Immature natural killer cell (primary cell): Measurements from ENCODE around the gene PDIA2. TPM values are rescaled to one million over a fixed set of nuclear protein-coding genes. Genes with fewer than 3 reads are reported as not detected.
"Not testable (repeated sequence)": the region's sequence is repeated elsewhere in the genome, so short reads cannot be mapped to it uniquely, and the experiment has no call there.

Source experiments
- DNase-seq, 3 donors: peaks; one replicate each; pipeline ENCODE4 v3.0.0; 2022; ENCODE audit warnings: mixed read lengths in 1 of 3
- H3K27ac Mint-ChIP-seq, 6 donors: one replicate each; pipeline ENCODE4 v1.8.0; 2020; ENCODE audit warnings: mixed read lengths in 6 of 6, mild to moderate bottlenecking in 5 of 6, inconsistent platforms in 4 of 6, moderate library complexity in 3 of 6
- H3K27me3 Mint-ChIP-seq, 3 donors: one replicate each; pipeline ENCODE4 v1.8.0; 2020 to 2021; ENCODE audit warnings: low read depth in 3 of 3, mild to moderate bottlenecking in 3 of 3, mixed read lengths in 3 of 3, moderate library complexity in 3 of 3, inconsistent platforms in 1 of 3
- H3K36me3 Mint-ChIP-seq, 3 donors: one replicate each; pipeline ENCODE4 v1.8.0; 2020; ENCODE audit warnings: mixed read lengths in 3 of 3, inconsistent platforms in 2 of 3, mild to moderate bottlenecking in 2 of 3
- H3K4me1 Mint-ChIP-seq, 2 donors: one replicate each; pipeline ENCODE4 v1.8.0; 2020; ENCODE audit warnings: inconsistent platforms in 2 of 2, mild to moderate bottlenecking in 2 of 2, mixed read lengths in 2 of 2, moderate library complexity in 1 of 2
- H3K4me3 Mint-ChIP-seq, 5 donors: one replicate each; pipeline ENCODE4 v1.8.0; 2020; ENCODE audit warnings: mild to moderate bottlenecking in 5 of 5, mixed read lengths in 5 of 5, inconsistent platforms in 3 of 5, moderate library complexity in 3 of 5
- H3K9me3 Mint-ChIP-seq, 6 donors: one replicate each; pipeline ENCODE4 v1.8.0; 2020; ENCODE audit warnings: mild to moderate bottlenecking in 6 of 6, mixed read lengths in 6 of 6, inconsistent platforms in 4 of 6, moderate library complexity in 3 of 6
- polyA plus RNA-seq, 3 donors: library from polyadenylated mRNA; unstranded; fragments of 300-500 nt; fragmentation: Illumina TruSeq; gene quantifications; one replicate each; pipeline ENCODE4 v1.2.3, GENCODE V29; 2021

The PDIA2 gene
- polyA plus RNA-seq, 3 donors from 2014 or later: not detected

- DNase-seq: no peak
- no peak overlapping the region for H3K27ac Mint-ChIP-seq
- peaks cover 37 to 43% of the 10 kb centered on the region in 2 donors for H3K4me1 Mint-ChIP-seq
- H3K9me3 Mint-ChIP-seq: no peaks in the 10 kb centered on the region
- peaks cover 17 to 30% (median 28%) of the 10 kb centered on the region in 3 donors for H3K36me3 Mint-ChIP-seq
- no peak overlapping the region for H3K4me3 Mint-ChIP-seq
- H3K27me3 Mint-ChIP-seq: peaks cover 0 to 3% (median 2%) of the 10 kb centered on the region in 3 donors
Observed at GRCh38 chr16:254461-254860, 28.5 kb upstream of the PDIA2 start.

- peaks cover 17 to 31% (median 27%) of the 10 kb centered on the region in 3 donors for H3K36me3 Mint-ChIP-seq
- peaks cover 39 to 44% of the 10 kb centered on the region in 2 donors for H3K4me1 Mint-ChIP-seq
- DNase-seq: no peak
- H3K27me3 Mint-ChIP-seq: peaks cover 0 to 3% (median 2%) of the 10 kb centered on the region in 3 donors
- peak overlapping the region in 1 of 6 donors; percentile 12 for H3K27ac Mint-ChIP-seq
- no peak overlapping the region for H3K4me3 Mint-ChIP-seq
- H3K9me3 Mint-ChIP-seq: no peaks in the 10 kb centered on the region
Observed at GRCh38 chr16:255183-255582, 27.8 kb upstream of the PDIA2 start.

GRCh38 chr16:258091-258490, 24.9 kb upstream of the PDIA2 start:
- H3K27ac Mint-ChIP-seq, DNase-seq, H3K27me3 Mint-ChIP-seq, H3K9me3 Mint-ChIP-seq, H3K4me3 Mint-ChIP-seq: not testable (repeated sequence)
- Mint-ChIP-seq H3K36me3 (peaks cover 11 to 29% (median 18%) of the 10 kb centered on the region in 3 donors), H3K4me1 (peaks cover 29 to 33% of the 10 kb centered on the region in 2 donors)

GRCh38 chr16:259226-259625, 23.7 kb upstream of the PDIA2 start:
- DNase-seq: peak in 1 of 3 donors; percentile 30
- Mint-ChIP-seq H3K36me3 (peaks cover 11 to 32% (median 18%) of the 10 kb centered on the region in 3 donors), H3K27ac (peak overlapping the region in 4 of 6 donors; percentile 56 to 80 (median 78)), H3K27me3 (peaks cover 0 to 2% (median 0%) of the 10 kb centered on the region in 3 donors), H3K9me3 (no peaks in the 10 kb centered on the region), H3K4me3 (peak overlapping the region; percentile 18 to 77 (median 47)), H3K4me1 (peaks cover 21 to 24% of the 10 kb centered on the region in 2 donors)

- H3K9me3 Mint-ChIP-seq: no peaks in the 10 kb centered on the region
Observed at GRCh38 chr16:259814-260253, 23.1 kb upstream of the PDIA2 start.

GRCh38 chr16:260326-260725, 22.6 kb upstream of the PDIA2 start:
- Mint-ChIP-seq H3K27ac (no peak overlapping the region), H3K4me1 (peaks cover 18 to 20% of the 10 kb centered on the region in 2 donors), H3K36me3 (peaks cover 11 to 32% (median 14%) of the 10 kb centered on the region in 3 donors), H3K27me3 (peaks cover 0 to 1% (median 0%) of the 10 kb centered on the region in 3 donors), H3K9me3 (no peaks in the 10 kb centered on the region), H3K4me3 (no peak overlapping the region)
- DNase-seq: no peak

More at GRCh38 chr16:259814-260253, 23.1 kb upstream of the PDIA2 start:
- no peak overlapping the region for H3K27ac Mint-ChIP-seq
- H3K4me1 Mint-ChIP-seq: peaks cover 20 to 21% of the 10 kb centered on the region in 2 donors
- peaks cover 0 to 2% (median 0%) of the 10 kb centered on the region in 3 donors for H3K27me3 Mint-ChIP-seq
- DNase-seq: no peak
- peaks cover 11 to 32% (median 18%) of the 10 kb centered on the region in 3 donors for H3K36me3 Mint-ChIP-seq
- no peak overlapping the region for H3K4me3 Mint-ChIP-seq

- Mint-ChIP-seq H3K36me3 (peaks cover 7 to 28% (median 10%) of the 10 kb centered on the region in 3 donors), H3K27ac (no peak overlapping the region), H3K27me3 (no peaks in the 10 kb centered on the region), H3K4me3 (no peak overlapping the region), H3K4me1 (peaks cover 12 to 13% of the 10 kb centered on the region in 2 donors), H3K9me3 (no peaks in the 10 kb centered on the region)
- DNase-seq: no peak
Observed at GRCh38 chr16:261031-261691, 21.8 kb upstream of the PDIA2 start.

- Mint-ChIP-seq H3K9me3 (no peaks in the 10 kb centered on the region), H3K4me3 (no peak overlapping the region), H3K27me3 (no peaks in the 10 kb centered on the region), H3K4me1 (peaks cover 10 to 12% of the 10 kb centered on the region in 2 donors), H3K27ac (no peak overlapping the region), H3K36me3 (peaks cover 6 to 26% (median 8%) of the 10 kb centered on the region in 3 donors)
- DNase-seq: no peak
Observed at GRCh38 chr16:262121-262745, 20.7 kb upstream of the PDIA2 start.

GRCh38 chr16:263182-263774, 19.7 kb upstream of the PDIA2 start:
- Mint-ChIP-seq H3K4me1 (peaks cover 10 to 12% of the 10 kb centered on the region in 2 donors), H3K27ac (no peak overlapping the region), H3K4me3 (no peak overlapping the region), H3K27me3 (peaks cover 0 to 2% (median 0%) of the 10 kb centered on the region in 3 donors), H3K36me3 (peaks cover 6 to 23% (median 8%) of the 10 kb centered on the region in 3 donors), H3K9me3 (no peaks in the 10 kb centered on the region)
- no peak for DNase-seq

GRCh38 chr16:263944-264343, 19.0 kb upstream of the PDIA2 start:
- DNase-seq: no peak
- Mint-ChIP-seq H3K4me1 (peaks cover 7 to 8% of the 10 kb centered on the region in 2 donors), H3K27ac (no peak overlapping the region)

GRCh38 chr16:264440-264951, 18.5 kb upstream of the PDIA2 start:
- H3K36me3 Mint-ChIP-seq: peaks cover 0 to 17% (median 4%) of the 10 kb centered on the region in 3 donors
- no peaks in the 10 kb centered on the region for H3K9me3 Mint-ChIP-seq
- peaks cover 0 to 2% (median 0%) of the 10 kb centered on the region in 3 donors for H3K27me3 Mint-ChIP-seq
- H3K4me3 Mint-ChIP-seq: no peak overlapping the region
- no peak for DNase-seq
- H3K4me1 Mint-ChIP-seq: peaks cover 1 to 2% of the 10 kb centered on the region in 2 donors
- H3K27ac Mint-ChIP-seq: no peak overlapping the region

More at GRCh38 chr16:263944-264343, 19.0 kb upstream of the PDIA2 start:
- Mint-ChIP-seq H3K4me3 (no peak overlapping the region), H3K9me3 (no peaks in the 10 kb centered on the region), H3K36me3 (peaks cover 5 to 23% (median 8%) of the 10 kb centered on the region in 3 donors), H3K27me3 (peaks cover 0 to 2% (median 0%) of the 10 kb centered on the region in 3 donors)

GRCh38 chr16:265002-265529, 17.9 kb upstream of the PDIA2 start:
- peaks cover 0 to 2% of the 10 kb centered on the region in 2 donors for H3K4me1 Mint-ChIP-seq
- no peaks in the 10 kb centered on the region for H3K9me3 Mint-ChIP-seq
- H3K4me3 Mint-ChIP-seq: no peak overlapping the region
- H3K36me3 Mint-ChIP-seq: peaks cover 0 to 16% (median 4%) of the 10 kb centered on the region in 3 donors
- no peak for DNase-seq
- peaks cover 0 to 3% (median 2%) of the 10 kb centered on the region in 3 donors for H3K27me3 Mint-ChIP-seq
- H3K27ac Mint-ChIP-seq: no peak overlapping the region

GRCh38 chr16:265711-266110, 17.3 kb upstream of the PDIA2 start:
- H3K9me3 Mint-ChIP-seq: no peaks in the 10 kb centered on the region
- no peak for DNase-seq
- no peak overlapping the region for H3K4me3 Mint-ChIP-seq
- no peak overlapping the region for H3K27ac Mint-ChIP-seq
- H3K27me3 Mint-ChIP-seq: peaks cover 0 to 3% (median 2%) of the 10 kb centered on the region in 3 donors
- H3K36me3 Mint-ChIP-seq: peaks cover 0 to 13% (median 2%) of the 10 kb centered on the region in 3 donors
- peaks cover 0 to 2% of the 10 kb centered on the region in 2 donors for H3K4me1 Mint-ChIP-seq
